B cell (primary cell): ENCODE results near the gene PRMT5.

ENCODE experiments used
- EZH2 ChIP-seq: IDR thresholded peaks from 2 replicates; pipeline ENCODE4 v1.6.1; 2012; ENCODE audit warnings: borderline replicate concordance, low read depth, mild to moderate bottlenecking, moderate library complexity, low read length; ENCODE audit not compliant: insufficient read depth, poor library complexity, severe bottlenecking
- TF ChIP-seq, protein P1 (sequence below): fragments of 200-600 bp; IDR thresholded peaks from one replicate; pipeline ENCODE4 v1.8.0; 2022; ENCODE audit warnings: antibody characterized with exemption, mild to moderate bottlenecking

DNA sequence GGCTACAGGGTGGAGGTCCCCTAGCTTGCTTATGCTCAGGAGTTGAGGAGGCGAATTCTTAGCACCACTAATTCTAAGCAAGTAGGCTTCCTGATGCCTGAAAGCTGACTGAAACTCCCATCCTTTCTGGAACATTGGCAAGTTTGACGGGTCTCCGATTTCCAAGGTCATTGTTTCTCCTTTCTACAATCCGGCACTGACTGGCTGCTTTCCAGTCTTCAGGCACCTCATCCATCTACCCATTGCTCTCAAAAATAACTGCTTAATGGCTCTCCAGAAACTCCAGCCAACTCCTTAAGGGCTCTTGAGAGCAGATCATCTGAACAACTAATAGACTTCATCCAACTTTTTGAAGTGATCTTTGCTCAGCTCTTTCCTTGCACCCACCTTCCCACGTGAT is 32.8 kb downstream of the PRMT5 start:
- TF ChIP-seq, protein P1, sequence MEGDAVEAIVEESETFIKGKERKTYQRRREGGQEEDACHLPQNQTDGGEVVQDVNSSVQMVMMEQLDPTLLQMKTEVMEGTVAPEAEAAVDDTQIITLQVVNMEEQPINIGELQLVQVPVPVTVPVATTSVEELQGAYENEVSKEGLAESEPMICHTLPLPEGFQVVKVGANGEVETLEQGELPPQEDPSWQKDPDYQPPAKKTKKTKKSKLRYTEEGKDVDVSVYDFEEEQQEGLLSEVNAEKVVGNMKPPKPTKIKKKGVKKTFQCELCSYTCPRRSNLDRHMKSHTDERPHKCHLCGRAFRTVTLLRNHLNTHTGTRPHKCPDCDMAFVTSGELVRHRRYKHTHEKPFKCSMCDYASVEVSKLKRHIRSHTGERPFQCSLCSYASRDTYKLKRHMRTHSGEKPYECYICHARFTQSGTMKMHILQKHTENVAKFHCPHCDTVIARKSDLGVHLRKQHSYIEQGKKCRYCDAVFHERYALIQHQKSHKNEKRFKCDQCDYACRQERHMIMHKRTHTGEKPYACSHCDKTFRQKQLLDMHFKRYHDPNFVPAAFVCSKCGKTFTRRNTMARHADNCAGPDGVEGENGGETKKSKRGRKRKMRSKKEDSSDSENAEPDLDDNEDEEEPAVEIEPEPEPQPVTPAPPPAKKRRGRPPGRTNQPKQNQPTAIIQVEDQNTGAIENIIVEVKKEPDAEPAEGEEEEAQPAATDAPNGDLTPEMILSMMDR, result no peak
- no peak for TF ChIP-seq EZH2
